ENCODE measurements around the gene PKIG.
A peak's percentile ranks its signal among the peaks of the same experiment; 100 is the strongest.

The PKIG gene

DNA sequence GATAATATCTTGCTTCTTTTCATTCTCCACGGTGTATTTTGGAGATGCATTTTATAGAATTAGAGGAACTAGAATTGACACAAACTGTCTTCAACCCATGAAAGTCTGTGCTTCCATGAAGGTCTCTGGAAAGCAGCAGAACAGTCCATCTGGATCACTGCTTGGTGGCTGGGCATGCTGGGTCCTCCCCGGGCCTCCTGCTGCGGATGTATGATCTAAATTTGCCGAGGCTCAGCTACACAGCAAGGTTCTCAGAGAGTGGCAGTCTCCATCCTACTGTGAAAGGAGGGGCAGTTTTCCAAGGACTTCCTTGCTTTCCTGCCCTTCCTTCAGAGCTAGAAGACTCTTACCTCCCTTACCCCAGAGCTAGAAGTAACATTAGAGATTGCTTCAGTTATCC, 15.1 kb downstream of the PKIG start:
- no peak for DNase-seq

DNA sequence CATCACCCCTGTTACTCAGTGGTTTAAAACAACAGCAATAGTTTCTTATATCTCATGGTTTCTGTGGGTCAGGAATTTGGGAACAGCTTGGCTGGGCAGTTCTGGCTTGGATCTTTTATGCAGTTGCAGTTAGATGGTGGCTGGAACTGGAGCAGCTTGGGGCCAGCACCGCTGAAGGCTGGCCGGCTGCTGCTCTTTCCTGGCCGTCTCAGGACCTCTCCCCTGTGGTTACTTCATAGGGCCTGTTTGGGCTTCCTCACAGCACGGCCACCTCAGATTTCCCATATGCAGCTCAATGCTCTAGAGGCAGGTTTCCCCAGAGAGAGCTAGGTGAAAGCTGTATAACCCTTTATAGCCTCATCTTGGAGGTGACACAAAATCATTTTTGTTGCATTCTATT, 15.6 kb downstream of the PKIG start:
- DNase-seq = no peak

- DNase-seq = peak; percentile 41 to 56
Measured at GRCh38 chr20:44598423-44599305, 16.3 kb downstream of the PKIG start.

DNA sequence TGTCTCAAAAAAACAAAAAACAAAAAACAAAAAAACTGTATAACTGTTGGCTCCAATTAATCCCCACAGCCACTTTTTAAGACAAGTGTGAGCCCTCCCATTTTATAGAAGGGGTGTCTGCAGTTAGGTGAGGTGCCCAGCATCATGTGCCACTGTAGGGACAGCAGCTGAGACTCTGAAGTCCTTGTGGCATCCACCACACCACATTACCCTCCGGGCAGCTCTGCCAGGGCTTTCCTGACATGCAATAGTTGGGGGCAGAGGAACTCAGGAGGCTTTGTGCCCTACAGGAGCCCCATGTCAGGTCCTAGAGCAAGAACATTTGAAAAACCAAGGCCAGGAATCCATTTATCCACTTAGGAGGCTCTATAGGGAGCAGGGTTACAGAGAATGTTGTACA, 17.3 kb downstream of the PKIG start:
- no peak for DNase-seq

DNA sequence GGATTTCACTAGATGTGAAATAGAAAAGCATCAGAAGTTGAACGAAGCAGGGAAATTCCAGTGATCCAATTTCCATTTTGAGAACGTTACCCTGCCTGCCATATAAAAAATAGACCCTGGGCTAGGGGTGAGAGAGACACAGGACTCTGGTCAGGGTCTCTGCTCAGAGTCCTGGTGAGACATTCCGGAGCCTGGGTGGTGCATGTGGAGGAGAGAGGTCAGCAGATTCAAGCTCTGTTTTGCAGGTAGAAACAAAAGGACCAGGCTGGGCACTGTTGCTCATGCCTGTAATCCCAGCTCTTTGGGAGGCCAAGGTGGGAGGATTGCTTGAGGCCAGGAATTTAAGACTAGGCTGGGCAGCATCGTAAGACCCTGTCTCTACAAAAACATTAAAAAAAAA, 17.9 kb downstream of the PKIG start:
- DNase-seq = no peak

GRCh38 chr20:44600758-44601201, 18.4 kb downstream of the PKIG start:
- DNase-seq = no peak

DNA sequence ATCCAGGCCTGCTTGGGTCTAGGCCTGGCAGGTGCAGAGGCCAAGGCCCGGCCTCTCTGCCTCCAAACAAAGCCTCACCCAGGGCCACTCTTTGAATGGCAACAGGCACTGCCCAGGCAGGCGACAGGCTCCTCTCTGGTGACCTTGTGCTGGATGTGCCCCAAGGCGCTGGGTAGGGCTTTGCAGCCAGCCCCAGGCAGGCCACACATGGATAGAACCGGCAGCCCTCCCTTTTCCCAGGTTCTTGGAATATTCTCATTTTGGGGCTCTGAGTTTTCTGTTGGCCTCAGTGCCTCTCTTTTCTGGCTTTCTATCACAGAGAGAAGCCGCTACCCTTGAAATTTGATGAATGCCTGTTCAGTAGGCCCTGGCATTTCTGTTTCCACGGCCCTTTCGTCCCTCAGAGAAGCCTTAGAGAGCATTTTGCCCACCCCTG, 18.9 kb downstream of the PKIG start:
- DNase-seq = no peak

- DNase-seq = no peak
Measured at GRCh38 chr20:44601801-44602204, 19.4 kb downstream of the PKIG start.

DNA sequence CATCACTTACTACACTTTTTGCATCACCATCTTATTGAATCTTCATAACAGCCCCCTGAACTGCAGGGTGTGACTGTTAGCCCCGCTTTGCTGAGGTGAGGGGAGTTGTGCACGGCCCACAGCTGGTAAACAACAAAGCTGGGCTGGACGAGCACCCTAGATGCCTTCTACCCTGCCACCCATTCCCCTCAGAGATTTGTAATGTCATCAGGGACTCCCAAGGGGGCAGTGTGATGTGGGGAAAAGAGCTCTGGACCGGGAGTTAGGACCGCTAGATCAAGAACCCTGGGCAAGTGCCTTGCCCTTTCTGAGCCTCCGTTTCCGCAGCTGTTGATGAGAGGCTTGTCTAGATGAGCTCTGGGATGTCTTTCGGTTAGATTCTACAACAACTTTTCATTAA, 20.9 kb downstream of the PKIG start:
- DNase-seq = no peak

- no peak for DNase-seq
Measured at GRCh38 chr20:44606725-44607441, 24.5 kb downstream of the PKIG start.

DNA sequence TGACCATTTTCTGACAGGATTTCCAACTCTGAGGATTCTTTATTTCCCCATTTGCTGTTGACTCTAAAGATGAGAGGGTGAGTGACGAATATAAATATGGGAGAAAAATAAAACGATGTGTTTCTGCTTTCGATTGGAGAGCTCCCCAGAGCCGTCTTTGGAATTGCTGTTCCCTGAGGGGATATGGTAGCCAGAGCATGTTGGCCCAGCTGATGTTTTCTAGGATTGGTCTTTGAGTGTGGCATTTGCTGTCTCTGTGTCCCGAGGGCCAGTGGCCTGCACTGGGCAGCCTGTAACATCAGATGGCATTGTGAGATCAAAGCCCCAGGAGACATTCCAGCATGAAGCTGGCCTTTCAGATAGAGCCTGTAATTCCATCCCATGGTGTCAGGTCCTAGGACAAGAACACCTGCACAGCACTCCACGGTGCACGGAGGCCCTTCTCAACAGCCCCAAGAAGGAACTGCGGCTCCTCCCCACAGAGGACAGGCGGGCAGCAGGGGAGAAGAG, 26.7 kb downstream of the PKIG start:
- DNase-seq = no peak

- DNase-seq = peak; percentile 79 to 85
Measured at GRCh38 chr20:44609516-44610312, 27.3 kb downstream of the PKIG start.

GRCh38 chr20:44610313-44610962, 28.1 kb downstream of the PKIG start:
- DNase-seq = no peak

- no peak for DNase-seq
Measured at GRCh38 chr20:44613575-44613974, 31.2 kb downstream of the PKIG start.

DNA sequence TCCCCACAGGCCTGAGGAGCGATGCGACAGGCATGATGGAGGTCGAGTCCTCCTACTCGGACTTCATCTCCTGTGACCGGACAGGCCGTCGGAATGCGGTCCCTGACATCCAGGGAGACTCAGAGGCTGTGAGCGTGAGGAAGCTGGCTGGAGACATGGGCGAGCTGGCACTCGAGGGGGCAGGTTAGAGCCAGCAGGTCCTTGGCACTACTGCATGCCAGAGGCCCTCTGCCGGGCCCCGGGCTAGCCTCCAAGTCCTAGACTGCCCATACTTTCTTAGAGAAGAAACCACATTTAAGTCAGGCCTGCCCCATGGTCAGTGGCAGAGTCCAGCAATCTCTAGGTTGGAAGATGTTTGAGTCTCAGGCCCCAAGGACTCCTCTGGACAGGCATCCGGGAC, 32.1 kb downstream of the PKIG start:
- DNase-seq = no peak

- no peak for DNase-seq
Measured at GRCh38 chr20:44615169-44615791, 32.9 kb downstream of the PKIG start.

- no peak for DNase-seq
Measured at GRCh38 chr20:44615876-44616603, 33.7 kb downstream of the PKIG start.

GRCh38 chr20:44616604-44616964, 34.2 kb downstream of the PKIG start:
- no peak for DNase-seq

GRCh38 chr20:44618318-44618731, 35.9 kb downstream of the PKIG start:
- DNase-seq = no peak

GRCh38 chr20:44619294-44619693, 36.9 kb downstream of the PKIG start:
- no peak for DNase-seq

GRCh38 chr20:44620030-44620429, 37.7 kb downstream of the PKIG start:
- DNase-seq = no peak

Data from SW 1271 (cell line).